Natural killer cell (primary cell): ENCODE measurements around the gene FAM53B. TPM values are rescaled to one million over a fixed set of nuclear protein-coding genes. Genes with fewer than 3 reads are reported as not detected.
A peak's percentile ranks its signal among the peaks of the same experiment; 100 is the strongest.

Source experiments
- ATAC-seq, 3 donors: fragments of 150-1000 bp in 2 of 3; fragments of 200-7000 bp in 1 of 3; cut with Tn5 transposase; 1 replicate in 1 of 3; 2 replicates in 2 of 3; pipeline ENCODE4 v1.10.0; 2021; ENCODE audit warnings: mild to moderate bottlenecking in 2 of 3, moderate library complexity in 2 of 3
- DNase-seq, 2 donors: peaks; one replicate each; pipeline versions ENCODE4 v3.0.0 to v3.0.0-alpha.2; 2013 to 2021; ENCODE audit warnings: mixed read lengths in 1 of 2
- H3K27ac ChIP-seq: one replicate; pipeline ENCODE4 v1.5.1; 2013; ENCODE audit warnings: mild to moderate bottlenecking, low read length
- H3K27me3 ChIP-seq: one replicate; pipeline ENCODE4 v1.6.1; 2013; ENCODE audit warnings: low read length; ENCODE audit not compliant: control insufficient read depth, insufficient read depth
- H3K36me3 ChIP-seq: one replicate; pipeline ENCODE4 v1.6.1; 2013; ENCODE audit warnings: low read length; ENCODE audit not compliant: control insufficient read depth, insufficient read depth
- H3K4me1 ChIP-seq: one replicate; pipeline ENCODE4 v1.6.1; 2013; ENCODE audit warnings: low read length; ENCODE audit not compliant: control insufficient read depth, insufficient read depth
- H3K4me3 ChIP-seq: one replicate; pipeline ENCODE4 v1.5.1; 2013; ENCODE audit warnings: low read length
- H3K9me3 ChIP-seq: one replicate; pipeline ENCODE4 v1.6.1; 2013; ENCODE audit warnings: low read length; ENCODE audit not compliant: control insufficient read depth, insufficient read depth
- H3K27ac Mint-ChIP-seq, 2 donors: one replicate each; pipeline ENCODE4 v1.8.0; 2022; ENCODE audit warnings: mild to moderate bottlenecking in 2 of 2, mixed read lengths in 2 of 2, moderate library complexity in 1 of 2
- H3K27me3 Mint-ChIP-seq, 2 donors: one replicate each; pipeline ENCODE4 v1.8.0; 2022; ENCODE audit warnings: low read depth in 2 of 2, mixed read lengths in 2 of 2
- H3K36me3 Mint-ChIP-seq: one replicate; pipeline ENCODE4 v1.8.0; 2022; ENCODE audit warnings: mixed read lengths
- H3K4me1 Mint-ChIP-seq, 2 donors: one replicate each; pipeline ENCODE4 v1.8.0; 2022; ENCODE audit warnings: mixed read lengths in 2 of 2
- H3K4me3 Mint-ChIP-seq: one replicate; pipeline ENCODE4 v1.8.0; 2022; ENCODE audit warnings: mild to moderate bottlenecking, moderate library complexity, mixed read lengths
- H3K9me3 Mint-ChIP-seq, 2 donors: one replicate each; pipeline ENCODE4 v1.8.0; 2022; ENCODE audit warnings: mixed read lengths in 2 of 2
- CTCF ChIP-seq: fragments of 200-600 bp; IDR thresholded peaks from one replicate; pipeline ENCODE4 v1.8.0; 2022; ENCODE audit warnings: antibody characterized with exemption
- WGBS: methylation state at CpG from one replicate; pipeline ENCODE4 v1.1.7; 2013; ENCODE audit warnings: missing lambda C conversion rate; ENCODE audit not compliant: insufficient coverage; 5-methylcytosine and 5-hydroxymethylcytosine counted together
- intact Hi-C: fragments of 100-400 bp; cut with micrococcal nuclease; formaldehyde crosslinking; loops from one replicate; pipeline ENCODE4 v1.14.2; 2022
- total RNA-seq, 4 donors: library from RNA; stranded (reverse); fragments of 120-200 nt in 1 of 4; gene quantifications; one replicate each; pipeline versions ENCODE4 v1.2.3 to v1.2.4, GENCODE V29; 2013 to 2022

FAM53B gene
- total RNA-seq, 3 donors from 2014 or later (not counting 1 experiment from before 2014, with no cell fraction given), result 77.4 to 172 (median 121) TPM

GRCh38 chr10:124665980-124666379 lies 78.2 kb downstream of the FAM53B start:
- TF ChIP-seq CTCF, result no peak
- Mint-ChIP-seq H3K4me1 (peaks cover 41 to 70% of the 10 kb centered on the region in 2 donors), H3K4me3 (no peak overlapping the region), H3K36me3 (no peaks in the 10 kb centered on the region), H3K9me3 (no peaks in the 10 kb centered on the region), H3K27me3 (no peaks in the 10 kb centered on the region), H3K27ac (no peak overlapping the region)
- Histone ChIP-seq H3K27ac (no peak overlapping the region), H3K4me1 (peaks cover 92% of the 10 kb centered on the region), H3K9me3 (no peaks in the 10 kb centered on the region), H3K36me3 (peaks cover 36% of the 10 kb centered on the region), H3K4me3 (no peak overlapping the region), H3K27me3 (no peaks in the 10 kb centered on the region)
- intact Hi-C loops, result no loop called here
- WGBS, result 94% methylated on average over 3 of the region's 3 CpGs
- DNase-seq, result no peak
- no peak for ATAC-seq

- Histone ChIP-seq H3K9me3 (no peaks in the 10 kb centered on the region), H3K4me3 (no peak overlapping the region), H3K36me3 (peaks cover 36% of the 10 kb centered on the region), H3K27me3 (no peaks in the 10 kb centered on the region), H3K4me1 (peaks cover 92% of the 10 kb centered on the region), H3K27ac (no peak overlapping the region)
- Mint-ChIP-seq H3K4me1 (peaks cover 37 to 70% of the 10 kb centered on the region in 2 donors), H3K9me3 (no peaks in the 10 kb centered on the region), H3K27ac (peak overlapping the region in 1 of 2 donors; percentile 25), H3K4me3 (no peak overlapping the region), H3K36me3 (no peaks in the 10 kb centered on the region), H3K27me3 (no peaks in the 10 kb centered on the region)
- DNase-seq (no peak), ATAC-seq (no peak)
- WGBS, result 98% methylated on average over 8 of the region's 8 CpGs
- intact Hi-C loops, result no loop called here
- TF ChIP-seq CTCF, result no peak
These were observed 78.6 kb downstream of the FAM53B start for GRCh38 chr10:124665558-124665957.

- intact Hi-C loops, result no loop called here
- no peak overlapping the region for H3K27ac ChIP-seq
- TF ChIP-seq CTCF, result no peak
- H3K4me1 ChIP-seq, result peaks cover 92% of the 10 kb centered on the region
- H3K4me1 Mint-ChIP-seq, result peaks cover 38 to 70% of the 10 kb centered on the region in 2 donors
- peak overlapping the region in 1 of 2 donors; percentile 25 for H3K27ac Mint-ChIP-seq
- H3K9me3 Mint-ChIP-seq, result no peaks in the 10 kb centered on the region
- H3K4me3 Mint-ChIP-seq, result no peak overlapping the region
- DNase-seq (no peak), ATAC-seq (no peak)
- no peaks in the 10 kb centered on the region for H3K27me3 Mint-ChIP-seq
- 80% methylated on average over 2 of the region's 2 CpGs for WGBS
- no peak overlapping the region for H3K4me3 ChIP-seq
- H3K9me3 ChIP-seq, result no peaks in the 10 kb centered on the region
- H3K27me3 ChIP-seq, result no peaks in the 10 kb centered on the region
- H3K36me3 Mint-ChIP-seq, result no peaks in the 10 kb centered on the region
- peaks cover 36% of the 10 kb centered on the region for H3K36me3 ChIP-seq
These were observed 79.1 kb downstream of the FAM53B start for GRCh38 chr10:124665091-124665490.

- Histone ChIP-seq H3K27me3 (no peaks in the 10 kb centered on the region), H3K36me3 (peaks cover 33% of the 10 kb centered on the region), H3K9me3 (no peaks in the 10 kb centered on the region), H3K4me1 (peaks cover 92% of the 10 kb centered on the region), H3K4me3 (no peak overlapping the region), H3K27ac (no peak overlapping the region)
- no peak for ATAC-seq
- 94% methylated on average over 11 of the region's 11 CpGs for WGBS
- Mint-ChIP-seq H3K4me1 (peaks cover 50 to 71% of the 10 kb centered on the region in 2 donors), H3K36me3 (no peaks in the 10 kb centered on the region), H3K4me3 (no peak overlapping the region), H3K27me3 (no peaks in the 10 kb centered on the region), H3K9me3 (no peaks in the 10 kb centered on the region), H3K27ac (no peak overlapping the region)
- intact Hi-C loops, result no loop called here
- DNase-seq, result no peak
- no peak for TF ChIP-seq CTCF
These were observed 80.3 kb downstream of the FAM53B start for GRCh38 chr10:124663766-124664360.
